Pericardium fibroblast (primary cell): ENCODE results near the gene KRTCAP3. TPM values are rescaled to one million over a fixed set of nuclear protein-coding genes. Genes with fewer than 3 reads are reported as not detected.

Experiments
- total RNA-seq: library from RNA; depleted of rRNA; stranded (reverse); fragments of >200 nt; gene quantifications from 2 replicates; pipeline ENCODE4 v1.2.3, GENCODE V29; 2015

Gene KRTCAP3, protein sequence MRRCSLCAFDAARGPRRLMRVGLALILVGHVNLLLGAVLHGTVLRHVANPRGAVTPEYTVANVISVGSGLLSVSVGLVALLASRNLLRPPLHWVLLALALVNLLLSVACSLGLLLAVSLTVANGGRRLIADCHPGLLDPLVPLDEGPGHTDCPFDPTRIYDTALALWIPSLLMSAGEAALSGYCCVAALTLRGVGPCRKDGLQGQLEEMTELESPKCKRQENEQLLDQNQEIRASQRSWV
- total RNA-seq, result 5.2 TPM in 1 of 2 replicates, not detected in the other

GRCh38 chr2:27441958-27442919 lies at the start of gene KRTCAP3:
TSS of gene KRTCAP3 (plus strand) at chr2:27442381. CDS start at chr2:27442413, 32 bp downstream.

GRCh38 chr2:27409321-27410073 lies 32.7 kb upstream of the KRTCAP3 start, which contains the start of gene PPM1G:
TSS of gene PPM1G (minus strand) at chr2:27409591. CDS start at chr2:27409422, 169 bp downstream.

GRCh38 chr2:27428213-27428977 lies 13.8 kb upstream of the KRTCAP3 start, which contains the start of gene NRBP1:
TSS of gene NRBP1 (plus strand) at chr2:27428631. CDS start at chr2:27433274, 4,643 bp downstream.

GRCh38 chr2:27489498-27490397 lies 47.6 kb downstream of the KRTCAP3 start, which contains the start of gene IFT172:
TSS of gene IFT172 (minus strand) at chr2:27489743. CDS start at chr2:27489653, 90 bp downstream.

Other genes starting within 250 kb of the KRTCAP3 start
- gene ATRAID, start 230.3 kb upstream of the KRTCAP3 start, total RNA-seq, result 170 and 171 TPM in 2 replicates
- gene SLC5A6, start 230.1 kb upstream of the KRTCAP3 start, total RNA-seq, result 15.8 and 19.3 TPM in 2 replicates
- 31.2 and 41.0 TPM in 2 replicates for gene CAD, start 225.0 kb upstream of the KRTCAP3 start, total RNA-seq
- not detected in 2 replicates for gene SLC30A3, start 179.3 kb upstream of the KRTCAP3 start, total RNA-seq
- gene DNAJC5G, start 166.9 kb upstream of the KRTCAP3 start, total RNA-seq, result not detected in 2 replicates
- gene TRIM54, start 160.0 kb upstream of the KRTCAP3 start, total RNA-seq, result not detected in 2 replicates
- gene UCN, start 133.9 kb upstream of the KRTCAP3 start, total RNA-seq, result 0.35 and 2.0 TPM in 2 replicates
- gene MPV17, start 119.3 kb upstream of the KRTCAP3 start, total RNA-seq, result 93.4 and 101 TPM in 2 replicates
- 24.5 and 24.8 TPM in 2 replicates for gene GTF3C2, start 85.6 kb upstream of the KRTCAP3 start, total RNA-seq
- gene EIF2B4, start 72.0 kb upstream of the KRTCAP3 start, total RNA-seq, result 27.5 and 28.7 TPM in 2 replicates
- 134 and 146 TPM in 2 replicates for gene SNX17, start 71.8 kb upstream of the KRTCAP3 start, total RNA-seq
- gene ZNF513, start 61.6 kb upstream of the KRTCAP3 start, total RNA-seq, result 3.9 and 9.0 TPM in 2 replicates
- gene PPM1G, start 32.8 kb upstream of the KRTCAP3 start, total RNA-seq, result 49.5 and 66.2 TPM in 2 replicates
- gene NRBP1, start 13.8 kb upstream of the KRTCAP3 start, total RNA-seq, result 79.3 and 91.0 TPM in 2 replicates
- 13.5 and 20.7 TPM in 2 replicates for gene IFT172, start 47.4 kb downstream of the KRTCAP3 start, total RNA-seq
- 15.2 and 17.4 TPM in 2 replicates for gene FNDC4, start 52.8 kb downstream of the KRTCAP3 start, total RNA-seq
- gene GCKR, start 54.5 kb downstream of the KRTCAP3 start, total RNA-seq, result 0.12 TPM in 1 of 2 replicates, not detected in the other
- 18.4 and 19.6 TPM in 2 replicates for gene ZNF512, start 140.7 kb downstream of the KRTCAP3 start, total RNA-seq
- gene CCDC121, start 186.6 kb downstream of the KRTCAP3 start, total RNA-seq, result 2.6 and 4.2 TPM in 2 replicates
- gene GPN1, start 186.7 kb downstream of the KRTCAP3 start, total RNA-seq, result 26.4 and 29.9 TPM in 2 replicates
- 14.0 and 20.8 TPM in 2 replicates for gene SUPT7L, start 221.2 kb downstream of the KRTCAP3 start, total RNA-seq
- gene SLC4A1AP, start 221.5 kb downstream of the KRTCAP3 start, total RNA-seq, result 14.0 and 17.3 TPM in 2 replicates